ENCODE results near the gene TRIM54. TPM values are rescaled to one million over a fixed set of nuclear protein-coding genes. Genes with fewer than 3 reads are reported as not detected.
"Not testable (repeated sequence)": the region's sequence is repeated elsewhere in the genome, so short reads cannot be mapped to it uniquely, and the experiment has no call there.

TRIM54 gene
- total and polyA plus RNA-seq, 4 experiments from 2014 or later = 0.17 TPM; not detected in 3

DNA sequence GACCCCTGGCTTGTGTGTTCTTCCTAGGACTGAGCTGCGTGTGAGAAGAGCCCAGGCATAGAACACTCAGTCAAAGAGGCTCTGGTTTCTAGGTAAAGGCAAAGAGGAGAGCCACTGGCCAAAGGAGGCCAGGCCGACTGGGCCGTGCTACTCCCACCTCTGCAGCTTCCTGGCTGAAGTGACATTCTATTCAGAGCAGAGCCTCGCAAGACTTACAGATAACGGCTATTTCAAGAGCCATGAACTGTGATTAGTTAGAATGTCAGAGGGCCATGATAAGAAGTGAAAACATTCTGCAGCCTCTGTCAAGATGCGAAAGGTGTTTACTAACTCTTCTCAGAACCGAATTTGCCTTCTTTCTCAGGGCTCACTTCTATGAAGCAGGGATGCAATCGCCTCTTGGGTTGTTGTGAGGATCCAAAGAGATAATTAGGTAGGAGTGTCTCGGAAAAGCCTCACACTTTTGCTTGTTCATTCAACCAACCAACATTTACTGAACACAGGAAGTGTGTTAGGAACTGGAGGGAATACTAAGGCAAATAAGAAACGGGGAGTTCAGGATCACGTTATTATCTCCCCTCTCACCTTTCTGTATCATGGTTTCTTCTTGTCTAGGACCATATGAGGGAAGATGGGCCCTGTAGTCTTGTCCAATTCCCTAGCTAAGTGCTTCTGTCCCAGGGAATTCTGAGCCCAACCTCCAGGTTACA is 10.4 kb upstream of the TRIM54 start:
- DNase-seq = no peak
- Mint-ChIP-seq H3K36me3 (no peaks in the 10 kb centered on the region), H3K4me1 (no peaks in the 10 kb centered on the region), H3K9me3 (peaks cover 0 to 2% (median 0%) of the 10 kb centered on the region in 8 donors), H3K4me3 (no peak overlapping the region), H3K27me3 (peaks cover 5 to 6% of the 10 kb centered on the region in 2 donors), H3K27ac (no peak overlapping the region)
- Histone ChIP-seq H3K4me1 (ENCODE audit: insufficient read depth, low read length) (no peaks in the 10 kb centered on the region), H3K4me3 (ENCODE audit: low read length in 2 of 2) (no peak overlapping the region), H3K27me3 (ENCODE audit: insufficient read depth, low read length) (no peaks in the 10 kb centered on the region), H3K9me3 (ENCODE audit: control insufficient read depth in 1 of 2, low read length in 2 of 2) (no peaks in the 10 kb centered on the region), H3K36me3 (ENCODE audit: insufficient read depth, low read length) (no peaks in the 10 kb centered on the region), H3K27ac (ENCODE audit: low read depth, low read length) (no peak overlapping the region)
- CTCF ChIA-PET (ENCODE audit: partially characterized antibody) = interaction anchor here (0.7 to 2.6 kb wide), 4 partner anchors 8 to 34 kb away, joined by 4 to 22 read pairs (median 7); partner anchors contain the start of gene TRIM54
- intact Hi-C loops (cut with micrococcal nuclease) = no loop called here
- POLR2A ChIA-PET (ENCODE audit: partially characterized antibody) = no interaction called here

DNA sequence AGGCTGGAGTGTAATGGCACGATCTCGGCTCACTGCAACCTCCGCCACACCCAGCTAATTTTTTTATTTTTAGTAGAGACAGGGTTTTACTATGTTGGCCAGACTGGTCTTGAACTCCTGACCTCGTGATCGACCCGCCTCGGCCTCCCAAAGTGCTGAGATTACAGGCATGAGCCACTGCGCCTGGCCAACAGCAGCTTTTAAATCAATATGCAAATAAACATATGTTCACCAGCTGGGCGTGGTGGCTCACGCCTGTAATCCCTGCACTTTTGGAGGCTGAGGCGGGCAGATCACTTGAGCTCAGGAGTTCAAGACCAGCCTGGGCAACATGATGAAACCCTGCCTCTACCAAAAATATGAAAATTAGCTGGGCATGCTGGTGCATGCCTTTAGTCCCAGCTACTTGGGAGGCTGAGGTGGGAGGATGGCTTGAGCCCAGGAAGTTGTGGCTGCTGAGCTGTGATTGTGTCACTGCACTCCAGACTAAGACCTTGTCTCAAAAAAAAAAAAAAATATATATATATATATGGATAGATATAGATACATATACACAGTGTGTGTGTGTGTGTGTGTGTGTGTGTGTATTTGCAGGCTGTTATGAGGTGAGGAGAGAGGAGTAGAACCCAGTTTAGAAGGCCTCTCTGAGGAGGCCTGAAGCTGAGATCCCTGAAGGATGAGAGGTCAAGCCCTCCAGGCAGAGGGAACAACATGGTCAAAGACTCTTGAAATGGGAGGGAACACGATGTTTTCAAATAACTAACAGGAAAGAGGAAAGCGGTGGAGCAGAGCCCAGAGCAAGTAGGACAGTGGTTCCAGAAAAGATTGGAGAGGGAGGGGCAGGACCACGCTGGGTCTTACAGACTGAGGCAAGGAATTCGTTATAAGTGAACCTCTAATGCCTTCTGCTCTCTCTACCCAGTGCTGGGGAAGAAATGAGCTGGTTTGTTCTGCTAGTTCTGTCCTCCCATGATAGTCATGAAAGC is 9.4 kb upstream of the TRIM54 start:
- H3K27ac ChIP-seq (ENCODE audit: low read depth, low read length); H3K4me1 Mint-ChIP-seq; H3K9me3 ChIP-seq (ENCODE audit: control insufficient read depth in 1 of 2, low read length in 2 of 2); H3K27me3 ChIP-seq (ENCODE audit: insufficient read depth, low read length); intact Hi-C loops (cut with micrococcal nuclease); H3K9me3 Mint-ChIP-seq; H3K36me3 Mint-ChIP-seq; H3K4me3 Mint-ChIP-seq; H3K4me1 ChIP-seq (ENCODE audit: insufficient read depth, low read length); POLR2A ChIA-PET (ENCODE audit: partially characterized antibody); H3K27ac Mint-ChIP-seq; H3K36me3 ChIP-seq (ENCODE audit: insufficient read depth, low read length); H3K4me3 ChIP-seq (ENCODE audit: low read length in 2 of 2); DNase-seq: not testable (repeated sequence)
- peaks cover 9 to 11% of the 10 kb centered on the region in 2 donors for H3K27me3 Mint-ChIP-seq
- CTCF ChIA-PET (ENCODE audit: partially characterized antibody) = interaction anchor here (0.7 to 2.1 kb wide), 4 partner anchors 9 to 311 kb away, joined by 4 to 7 read pairs (median 6); partner anchors contain the start of gene TRIM54

DNA sequence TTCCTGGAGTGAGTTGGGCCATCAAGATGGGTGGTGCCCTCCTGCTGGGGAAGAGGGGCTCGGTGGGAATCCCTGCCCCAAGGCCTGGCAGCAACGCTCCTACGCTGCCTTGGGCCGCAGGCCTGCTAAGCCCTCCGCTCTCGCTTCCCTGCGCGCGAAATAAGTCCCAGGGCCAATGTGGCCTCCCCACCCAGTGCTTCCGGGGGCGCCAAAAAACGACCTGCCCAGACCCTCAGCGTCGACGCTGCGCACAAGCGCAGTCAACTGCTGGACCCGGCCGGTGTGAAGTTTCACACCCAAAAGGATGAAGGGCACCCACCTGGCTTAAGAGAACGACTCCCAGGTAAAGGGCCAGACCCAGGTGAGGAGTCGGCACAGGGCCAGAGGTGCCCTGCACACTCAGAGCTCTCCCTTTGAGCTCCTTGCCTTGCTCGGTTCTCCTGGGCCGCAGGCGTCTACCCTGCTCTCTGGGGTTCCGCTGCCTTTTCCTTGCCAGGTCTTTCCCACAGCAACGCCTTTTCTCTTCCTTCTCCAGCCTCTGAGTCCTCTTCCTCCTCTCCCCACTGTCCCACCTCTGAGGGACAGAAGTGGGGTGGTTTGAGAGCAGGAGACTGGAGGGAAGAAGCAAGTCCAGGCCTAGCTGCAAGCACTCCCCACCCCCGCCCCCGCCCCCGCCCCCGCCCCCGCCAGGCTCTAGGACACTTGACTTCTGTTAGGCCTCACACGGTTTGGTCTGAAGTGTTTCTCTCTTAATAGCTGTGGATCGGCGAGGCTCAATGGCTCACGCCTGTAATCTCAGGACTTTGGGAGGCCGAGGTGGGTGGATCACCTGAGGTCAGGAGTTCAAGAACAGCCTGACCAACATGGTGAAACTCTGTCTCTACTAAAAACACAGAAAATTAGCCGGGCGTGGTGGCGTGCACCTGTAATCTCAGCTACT is 6.7 kb upstream of the TRIM54 start, which contains the start of gene DNAJC5G:
DNAJC5G (plus strand) TSS at position 223 of the 940 bp plus-strand sequence. CDS start 1,296 bp downstream, outside the sequence.
- no peak within 1 kb of the TSS for H3K27ac Mint-ChIP-seq
- Histone ChIP-seq H3K27me3 (ENCODE audit: insufficient read depth, low read length) (no peaks in the 10 kb centered on the region), H3K4me3 (ENCODE audit: low read length in 2 of 2) (no peak within 1 kb of the TSS), H3K36me3 (ENCODE audit: insufficient read depth, low read length) (no peaks in the 10 kb centered on the region), H3K4me1 (ENCODE audit: insufficient read depth, low read length) (no peaks in the 10 kb centered on the region), H3K9me3 (ENCODE audit: control insufficient read depth in 1 of 2, low read length in 2 of 2) (no peaks in the 10 kb centered on the region), H3K27ac (ENCODE audit: low read depth, low read length) (no peak within 1 kb of the TSS)
- DNase-seq = no peak
- CTCF ChIA-PET (ENCODE audit: partially characterized antibody) = interaction anchor here (0.7 to 1.6 kb wide), 6 partner anchors 9 to 1403 kb away, joined by 3 to 4 read pairs (median 3); no protein-coding TSS in a partner anchor
- H3K9me3 Mint-ChIP-seq = no peaks in the 10 kb centered on the region
- peaks cover 0 to 4% (median 1%) of the 10 kb centered on the region in 4 donors for H3K4me1 Mint-ChIP-seq
- intact Hi-C loops (cut with micrococcal nuclease) = no loop called here
- peaks cover 9 to 14% of the 10 kb centered on the region in 2 donors for H3K27me3 Mint-ChIP-seq
- no peak within 1 kb of the TSS for H3K4me3 Mint-ChIP-seq
- POLR2A ChIA-PET (ENCODE audit: partially characterized antibody) = no interaction called here
- no peaks in the 10 kb centered on the region for H3K36me3 Mint-ChIP-seq

DNA sequence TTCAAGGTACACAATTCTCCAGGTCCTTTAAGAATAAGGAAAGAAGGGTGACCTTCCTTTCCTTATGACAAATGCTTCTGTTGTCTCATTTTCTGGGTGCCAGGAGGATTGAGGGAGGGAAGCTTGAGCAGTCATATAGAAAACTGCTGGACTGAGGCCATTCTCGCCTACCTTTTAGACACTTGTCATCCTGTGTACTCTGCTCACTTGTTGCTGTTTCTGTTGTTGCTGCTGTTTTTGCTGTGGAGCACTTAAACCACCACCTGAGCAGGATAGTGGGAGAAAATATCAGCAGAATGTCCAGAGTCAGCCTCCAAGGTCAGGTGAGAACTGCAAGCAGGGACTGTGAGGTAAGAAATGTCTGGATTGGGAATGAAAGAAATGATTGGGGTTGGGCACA is 4.2 kb upstream of the TRIM54 start:
- no peaks in the 10 kb centered on the region for H3K9me3 ChIP-seq (ENCODE audit: control insufficient read depth in 1 of 2, low read length in 2 of 2)
- Mint-ChIP-seq H3K4me3 (no peak overlapping the region), H3K36me3 (no peaks in the 10 kb centered on the region), H3K4me1 (peaks cover 0 to 4% (median 1%) of the 10 kb centered on the region in 4 donors), H3K27me3 (peaks cover 13 to 15% of the 10 kb centered on the region in 2 donors), H3K27ac (no peak overlapping the region), H3K9me3 (peaks cover 0 to 2% (median 0%) of the 10 kb centered on the region in 8 donors)
- no peaks in the 10 kb centered on the region for H3K4me1 ChIP-seq (ENCODE audit: insufficient read depth, low read length)
- H3K27ac ChIP-seq (ENCODE audit: low read depth, low read length) = no peak overlapping the region
- no peak for DNase-seq
- ChIA-PET CTCF (ENCODE audit: partially characterized antibody) (interaction anchor here (0.5 to 9.1 kb wide), 9 partner anchors 13 to 880 kb away, joined by 3 to 125 read pairs (median 17); partner anchors contain the start of genes ABHD1 and SLC30A3), POLR2A (ENCODE audit: partially characterized antibody) (no interaction called here)
- intact Hi-C loops (cut with micrococcal nuclease) = no loop called here
- H3K4me3 ChIP-seq (ENCODE audit: low read length in 2 of 2) = no peak overlapping the region
- H3K27me3 ChIP-seq (ENCODE audit: insufficient read depth, low read length) = peaks cover 6% of the 10 kb centered on the region
- H3K36me3 ChIP-seq (ENCODE audit: insufficient read depth, low read length) = no peaks in the 10 kb centered on the region

DNA sequence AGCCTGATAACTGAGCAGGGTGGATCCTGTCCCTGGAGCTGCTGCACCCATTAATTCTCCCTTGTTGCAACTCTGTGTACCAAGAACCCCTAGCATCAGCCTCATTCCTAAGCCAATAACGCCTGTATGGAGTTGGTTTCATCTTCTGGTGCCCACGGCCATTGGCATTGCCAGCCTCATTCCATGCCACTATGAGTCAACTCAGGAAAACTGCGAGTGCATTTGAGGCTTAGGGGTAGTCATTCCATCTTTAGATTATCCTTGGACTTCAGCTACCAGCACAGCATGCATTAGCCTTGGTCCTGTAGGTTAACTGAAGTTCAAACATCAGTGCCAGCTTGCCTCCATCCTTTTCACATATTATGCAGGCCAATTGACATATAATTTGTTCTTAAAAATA is 1.4 kb upstream of the TRIM54 start:
- Mint-ChIP-seq H3K27me3 (peaks cover 11 to 22% of the 10 kb centered on the region in 2 donors), H3K4me3 (no peak overlapping the region), H3K9me3 (peaks cover 0 to 2% (median 0%) of the 10 kb centered on the region in 8 donors), H3K4me1 (peaks cover 0 to 4% (median 1%) of the 10 kb centered on the region in 4 donors), H3K27ac (no peak overlapping the region), H3K36me3 (no peaks in the 10 kb centered on the region)
- DNase-seq = no peak
- H3K36me3 ChIP-seq (ENCODE audit: insufficient read depth, low read length) = no peaks in the 10 kb centered on the region
- ChIA-PET CTCF (ENCODE audit: partially characterized antibody) (interaction anchor here (0.6 to 9.1 kb wide), 14 partner anchors 10 to 322 kb away, joined by 3 to 125 read pairs (median 20); partner anchors contain the start of gene SLC30A3), POLR2A (ENCODE audit: partially characterized antibody) (interaction anchor here (0.9 kb wide), 1 partner anchor 22 kb away, joined by 3 read pairs; no protein-coding TSS in a partner anchor)
- H3K27ac ChIP-seq (ENCODE audit: low read depth, low read length) = no peak overlapping the region
- H3K27me3 ChIP-seq (ENCODE audit: insufficient read depth, low read length) = peaks cover 6% of the 10 kb centered on the region
- H3K4me1 ChIP-seq (ENCODE audit: insufficient read depth, low read length) = no peaks in the 10 kb centered on the region
- H3K9me3 ChIP-seq (ENCODE audit: control insufficient read depth in 1 of 2, low read length in 2 of 2) = no peaks in the 10 kb centered on the region
- H3K4me3 ChIP-seq (ENCODE audit: low read length in 2 of 2) = no peak overlapping the region
- intact Hi-C loops (cut with micrococcal nuclease) = loop anchor here (1.0 kb wide), 5 partner anchors 16 to 435 kb away; no protein-coding TSS in a partner anchor

DNA sequence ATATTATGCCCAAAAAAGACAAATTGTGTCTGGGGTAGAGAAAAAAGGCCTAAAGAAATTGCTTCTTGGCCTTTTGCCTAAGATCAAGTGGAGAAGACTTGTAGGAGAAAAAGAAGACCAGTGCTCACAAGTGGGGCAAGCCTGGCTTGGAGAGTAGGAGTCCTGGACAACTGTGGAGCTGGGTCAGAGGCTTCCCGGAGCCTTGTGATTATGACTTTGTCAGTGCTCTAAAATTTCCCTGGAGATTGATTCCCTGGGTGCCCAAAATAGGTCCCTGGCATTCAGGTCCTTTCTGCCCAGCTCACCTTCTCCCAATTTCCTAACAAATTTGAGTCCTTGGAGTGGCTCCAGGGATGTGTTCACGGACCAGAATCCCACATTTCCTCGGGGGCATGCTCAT is 787 bp upstream of the TRIM54 start:
- CTCF ChIA-PET (ENCODE audit: partially characterized antibody) = interaction anchor here (0.6 to 9.1 kb wide), 17 partner anchors 9 to 436 kb away, joined by 3 to 125 read pairs (median 7); partner anchors contain the start of gene SLC30A3
- peaks cover 0 to 2% (median 0%) of the 10 kb centered on the region in 8 donors for H3K9me3 Mint-ChIP-seq

More for the DNA sequence above, 787 bp upstream of the TRIM54 start:
- no peaks in the 10 kb centered on the region for H3K4me1 ChIP-seq (ENCODE audit: insufficient read depth, low read length)
- intact Hi-C loops (cut with micrococcal nuclease) = no loop called here
- no peaks in the 10 kb centered on the region for H3K36me3 Mint-ChIP-seq
- no peaks in the 10 kb centered on the region for H3K36me3 ChIP-seq (ENCODE audit: insufficient read depth, low read length)
- POLR2A ChIA-PET (ENCODE audit: partially characterized antibody) = no interaction called here
- H3K27me3 ChIP-seq (ENCODE audit: insufficient read depth, low read length) = peaks cover 6% of the 10 kb centered on the region
- H3K27me3 Mint-ChIP-seq = peaks cover 11 to 22% of the 10 kb centered on the region in 2 donors
- no peak overlapping the region for H3K4me3 ChIP-seq (ENCODE audit: low read length in 2 of 2)
- H3K27ac Mint-ChIP-seq = no peak overlapping the region
- no peak overlapping the region for H3K4me3 Mint-ChIP-seq
- H3K4me1 Mint-ChIP-seq = peaks cover 0 to 4% (median 1%) of the 10 kb centered on the region in 4 donors
- no peak overlapping the region for H3K27ac ChIP-seq (ENCODE audit: low read depth, low read length)
- DNase-seq = no peak
- no peaks in the 10 kb centered on the region for H3K9me3 ChIP-seq (ENCODE audit: control insufficient read depth in 1 of 2, low read length in 2 of 2)

Data from CD4-positive, alpha-beta memory T cell (primary cell).